Suprapubic skin (tissue), 3 donors: Measurements from ENCODE around the gene CAPN7.

Experiments used
- CTCF ChIP-seq, 2 donors: fragments of 200-600 bp in 1 of 2; fragments of 450-650 bp in 1 of 2; sonication (generic) in 1 of 2; IDR thresholded peaks; one replicate each; pipeline ENCODE4 v1.5.1; 2016 to 2019; ENCODE audit warnings: antibody characterized with exemption in 2 of 2, mild to moderate bottlenecking in 1 of 2, moderate library complexity in 1 of 2
- POLR2A ChIP-seq, 2 donors: fragments of 450-650 bp; IDR thresholded peaks; one replicate each; pipeline ENCODE4 v1.6.1; 2017; ENCODE audit warnings: antibody characterized with exemption in 2 of 2, mild to moderate bottlenecking in 2 of 2, moderate library complexity in 2 of 2

DNA sequence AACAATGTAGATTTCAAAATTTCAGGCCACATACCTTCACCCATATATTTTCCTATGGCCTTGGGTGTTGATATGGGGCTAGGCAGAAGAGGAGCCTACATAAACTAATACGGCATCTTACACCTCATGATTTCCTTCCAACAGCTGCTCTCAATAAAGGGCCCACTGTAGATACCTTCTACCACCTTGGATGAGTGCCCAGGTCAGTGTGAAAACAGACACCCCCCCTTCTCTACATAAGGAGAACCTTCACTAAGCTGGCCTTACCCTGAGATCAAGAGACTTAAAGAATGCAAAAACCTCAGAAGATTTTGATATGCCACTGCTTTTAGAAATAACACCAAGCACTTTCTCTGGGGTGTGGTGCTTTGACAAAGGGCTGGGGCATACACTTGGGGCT, 83.6 kb downstream of the CAPN7 start:
- TF ChIP-seq CTCF (IDR thresholded peaks at IDR 0.05) (no peak), POLR2A (IDR thresholded peaks at IDR 0.05) (no peak)
